HG03565 (cell line): ENCODE results near the gene KCNIP4.

Experiments
- ATAC-seq: cut with Tn5 transposase; IDR thresholded peaks from one replicate; pipeline ENCODE4 v1.9.1; 2021; ENCODE audit warnings: mild to moderate bottlenecking, moderate library complexity; ENCODE audit not compliant: unreplicated experiment

KCNIP4 gene

GRCh38 chr4:20698820-20699219 is 1249.8 kb downstream of the KCNIP4 start:
- ATAC-seq: no peak

- no peak for ATAC-seq
Observed at GRCh38 chr4:20698382-20698781, 1250.2 kb downstream of the KCNIP4 start.

GRCh38 chr4:20696815-20697214 is 1251.8 kb downstream of the KCNIP4 start:
- no peak for ATAC-seq

GRCh38 chr4:20687864-20688263 is 1260.7 kb downstream of the KCNIP4 start:
- ATAC-seq: no peak

GRCh38 chr4:20684852-20685763 is 1263.5 kb downstream of the KCNIP4 start:
- no peak for ATAC-seq

GRCh38 chr4:20683766-20684165 is 1264.8 kb downstream of the KCNIP4 start:
- no peak for ATAC-seq

GRCh38 chr4:20682853-20683252 is 1265.7 kb downstream of the KCNIP4 start:
- ATAC-seq: no peak

- ATAC-seq: no peak
Observed at GRCh38 chr4:20681271-20681670, 1267.3 kb downstream of the KCNIP4 start.

- no peak for ATAC-seq
Observed at GRCh38 chr4:20680736-20681135, 1267.8 kb downstream of the KCNIP4 start.

GRCh38 chr4:20679951-20680350 is 1268.6 kb downstream of the KCNIP4 start:
- no peak for ATAC-seq
